Stimulated activated CD8-positive, alpha-beta memory T cell treated with anti-CD3 and anti-CD28 coated beads, Interleukin-12 subunit alpha, Interleukin-12 subunit beta, amount 100 ng/mL, for 24 hours (primary cell): ENCODE data around the gene MRE11.
"Not testable (repeated sequence)": the region's sequence is repeated elsewhere in the genome, so short reads cannot be mapped to it uniquely, and the experiment has no call there.

Source experiments
- DNase-seq: peaks from one replicate; pipeline ENCODE4 v3.0.0-alpha.2; 2020; ENCODE audit errors: extremely low read depth

Gene MRE11

GRCh38 chr11:94506513-94506912 is 12.9 kb upstream of the MRE11 start:
- not testable (repeated sequence) for DNase-seq

GRCh38 chr11:94504689-94505293 is 11.1 kb upstream of the MRE11 start:
- no peak for DNase-seq

DNA sequence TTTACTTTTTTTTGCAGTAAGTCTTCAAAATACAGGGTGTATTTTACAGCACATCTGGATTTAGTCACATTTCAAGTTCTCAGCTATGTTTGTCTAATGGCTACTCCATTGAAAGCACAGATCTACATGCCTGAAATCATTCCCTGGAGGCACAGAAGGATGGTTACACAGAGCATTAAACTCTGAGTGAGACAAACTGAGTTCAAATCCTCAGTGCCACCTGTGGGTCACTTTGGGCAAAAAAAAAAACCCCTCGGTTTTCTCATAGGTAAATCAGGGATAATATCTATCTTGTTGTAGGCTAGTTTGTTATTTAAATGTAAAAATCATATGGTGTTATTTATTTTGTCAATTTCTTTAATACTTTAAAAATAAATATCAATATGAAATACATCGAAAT is 7.9 kb upstream of the MRE11 start:
- DNase-seq = no peak

GRCh38 chr11:94500181-94500580 is 6.5 kb upstream of the MRE11 start:
- DNase-seq = no peak

- DNase-seq = no peak
Observed at GRCh38 chr11:94494126-94494680, 559 bp upstream of the MRE11 start.

DNA sequence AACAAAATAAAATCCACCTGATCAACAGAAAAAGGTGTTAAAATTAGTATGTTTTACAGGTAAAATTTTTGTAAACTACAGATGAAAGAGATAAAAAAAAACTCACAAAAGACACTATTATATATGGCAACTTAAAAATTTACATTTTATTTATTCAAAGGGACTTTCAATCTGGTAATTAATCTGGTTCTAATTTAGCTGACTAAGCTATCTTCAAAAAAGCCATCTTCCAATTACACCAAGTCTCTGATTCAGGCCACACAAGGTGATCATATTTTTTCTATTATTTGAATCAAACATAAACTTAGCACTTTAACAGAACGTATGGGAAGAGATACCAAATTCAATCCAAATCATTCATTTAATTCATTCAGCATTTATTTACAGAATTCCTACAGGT is 7.6 kb downstream of the MRE11 start:
- DNase-seq = no peak

- DNase-seq = no peak
Observed at GRCh38 chr11:94481342-94481741, 12.3 kb downstream of the MRE11 start.

DNA sequence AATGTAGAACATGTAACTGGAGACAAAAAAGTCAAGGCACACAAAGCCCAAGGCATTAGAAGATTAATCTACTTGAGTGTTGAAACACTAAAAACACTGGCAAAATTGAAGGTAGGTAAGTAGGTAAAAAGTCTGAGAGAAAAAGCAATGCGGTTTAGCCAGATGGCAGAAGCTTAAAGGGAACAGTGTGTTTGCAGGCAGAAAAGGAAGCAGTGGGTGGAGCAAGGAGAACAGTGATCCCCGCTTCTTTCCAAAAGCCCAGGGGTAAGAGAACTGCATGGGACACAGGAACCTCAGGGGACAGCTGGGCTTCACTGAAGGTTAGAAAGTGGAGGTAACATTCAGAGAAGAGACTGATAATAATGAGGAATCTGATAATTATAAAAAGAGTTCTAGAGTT is 16.0 kb downstream of the MRE11 start:
- DNase-seq = no peak

DNA sequence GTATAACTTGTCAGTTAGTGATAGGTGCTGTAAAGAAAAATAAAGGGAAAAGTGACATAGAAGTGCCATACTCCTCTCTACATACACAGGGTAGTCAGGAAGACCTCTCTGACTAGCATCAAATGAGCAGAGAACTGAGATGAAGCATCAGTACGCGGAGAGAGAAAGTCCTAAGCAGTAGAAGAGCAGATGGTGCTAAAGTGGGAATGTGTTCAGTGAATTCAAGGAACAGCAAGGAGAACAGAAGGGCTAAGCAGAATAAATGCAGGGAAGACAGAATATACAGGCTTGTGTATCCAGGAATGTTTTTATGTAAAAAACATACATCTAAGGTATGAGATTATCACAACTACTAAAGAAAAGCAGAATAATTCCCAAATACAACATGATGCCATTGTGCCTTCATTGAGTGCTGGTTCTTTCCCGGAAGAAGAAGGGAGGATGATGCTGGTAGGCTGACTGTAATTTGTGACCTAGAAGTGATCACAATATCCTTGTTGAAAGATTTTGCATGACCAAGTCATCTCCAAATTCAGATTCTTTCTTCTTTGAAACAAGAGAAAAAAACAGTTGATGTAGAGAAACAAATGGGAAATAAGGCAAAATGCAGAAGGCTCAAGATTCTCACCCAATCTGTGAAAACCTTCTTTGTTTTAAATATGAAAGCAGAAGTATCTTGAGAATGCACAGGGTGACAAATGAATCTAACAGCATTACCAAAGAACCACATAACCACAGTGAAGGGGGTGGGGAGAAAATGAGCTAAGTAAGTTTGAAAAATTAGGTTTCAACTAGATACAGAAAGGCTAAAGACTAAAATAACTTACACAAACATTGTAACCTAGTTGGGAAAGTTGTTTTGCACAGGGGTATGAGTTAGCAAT is 20.5 kb downstream of the MRE11 start:
- no peak for DNase-seq

GRCh38 chr11:94469416-94469815 is 24.2 kb downstream of the MRE11 start:
- DNase-seq = no peak

- DNase-seq = no peak
Observed at GRCh38 chr11:94459576-94459975, 34.1 kb downstream of the MRE11 start.

DNA sequence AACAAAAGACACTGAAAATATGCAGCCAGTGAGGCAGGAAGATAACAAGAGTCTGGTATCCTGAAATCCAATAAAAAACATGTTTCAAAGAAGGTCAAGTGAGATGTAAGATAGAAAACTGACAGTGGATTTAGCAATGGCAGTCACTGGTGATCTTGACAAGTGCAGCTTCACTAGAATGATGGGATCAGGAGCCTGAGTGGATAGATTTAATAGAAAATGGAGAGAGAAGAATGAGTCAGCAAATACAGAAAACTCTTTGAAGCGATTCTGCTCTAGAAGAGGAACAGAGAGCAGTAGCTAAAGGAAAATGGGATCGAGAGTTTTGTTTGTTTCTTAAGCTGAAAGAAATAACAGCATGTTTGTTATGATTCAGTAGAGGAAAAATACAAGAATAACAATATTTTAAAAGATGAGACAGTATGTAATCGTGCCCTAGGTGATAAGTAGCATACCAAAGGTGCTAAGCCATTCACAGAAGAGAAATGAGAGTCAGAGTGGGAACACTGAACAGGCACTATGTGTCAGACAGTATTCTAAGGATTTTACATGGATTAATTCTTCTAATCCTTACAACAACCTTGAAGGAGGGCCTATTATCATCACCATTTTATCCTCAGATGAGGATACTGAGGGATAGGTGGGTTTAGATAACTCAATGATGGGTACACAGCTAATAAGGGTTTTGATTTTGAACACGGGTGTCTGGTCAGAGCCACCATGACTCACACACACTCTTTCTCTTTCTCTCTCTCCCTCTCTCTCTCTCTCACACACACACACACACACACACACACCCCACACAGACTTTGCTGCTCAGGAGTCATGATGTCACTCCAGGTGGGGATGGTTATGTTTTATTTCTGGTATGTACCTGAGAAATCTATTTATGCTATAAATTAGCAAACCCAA is 36.3 kb downstream of the MRE11 start:
- no peak for DNase-seq

GRCh38 chr11:94455861-94456260 is 37.8 kb downstream of the MRE11 start:
- no peak for DNase-seq

- DNase-seq = no peak
Observed at GRCh38 chr11:94454301-94454700, 39.3 kb downstream of the MRE11 start.

GRCh38 chr11:94452988-94453387 is 40.7 kb downstream of the MRE11 start:
- DNase-seq = no peak

DNA sequence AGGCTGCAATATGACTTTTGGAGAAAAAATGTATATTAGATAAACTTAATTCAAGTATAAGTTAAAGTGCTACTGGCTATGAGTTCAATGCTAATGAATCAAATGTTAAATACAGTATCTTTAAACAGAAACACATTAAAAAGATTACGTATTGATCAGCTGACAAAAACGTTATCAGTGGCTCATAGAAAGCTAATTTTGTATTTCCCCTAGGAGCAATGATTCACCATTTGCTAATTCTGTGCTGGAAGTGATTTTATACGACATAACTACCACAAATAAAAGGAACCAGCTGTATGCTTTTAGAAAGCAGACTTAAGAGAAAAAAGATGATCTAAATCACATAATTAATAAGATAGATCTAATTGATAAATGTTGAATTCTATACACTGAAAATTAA is 43.6 kb downstream of the MRE11 start:
- no peak for DNase-seq

DNA sequence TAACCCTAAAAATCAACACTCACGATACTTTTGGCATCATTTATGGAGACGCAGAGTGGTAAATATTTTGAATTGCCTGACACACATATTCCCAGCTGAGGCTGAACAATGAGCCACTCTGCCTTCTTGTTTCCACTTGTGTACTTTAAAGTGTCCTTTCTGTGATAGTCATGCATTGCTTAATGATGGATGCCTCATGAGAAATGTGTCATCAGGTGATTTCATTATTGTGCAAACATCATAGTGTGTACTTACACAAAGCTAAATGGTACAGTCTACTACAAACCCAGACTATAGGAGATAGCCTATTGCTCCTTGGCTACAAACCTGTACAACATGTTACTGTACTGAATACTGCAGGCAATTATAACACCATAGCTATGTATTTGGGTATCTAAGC is 44.2 kb downstream of the MRE11 start:
- no peak for DNase-seq

- no peak for DNase-seq
Observed at GRCh38 chr11:94449029-94449428, 44.6 kb downstream of the MRE11 start.

DNA sequence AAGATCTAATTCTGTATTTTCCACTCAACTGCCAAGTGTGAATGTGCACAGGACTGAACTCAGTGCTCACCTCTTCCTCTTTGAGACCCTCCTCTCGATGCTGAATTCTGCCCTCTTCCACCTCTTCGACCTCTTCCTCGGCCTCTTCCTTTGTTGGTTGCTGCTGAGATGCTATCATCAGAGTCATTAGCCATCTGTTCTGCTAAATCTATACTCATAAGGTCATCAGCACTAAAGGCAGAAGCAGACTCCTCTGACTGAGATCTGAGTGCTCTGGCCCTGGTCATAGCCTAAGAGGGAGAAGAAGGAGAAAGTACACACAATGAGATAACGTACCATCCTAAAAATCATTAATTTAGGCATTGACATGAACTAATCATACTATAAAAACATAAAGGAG is 46.5 kb downstream of the MRE11 start:
- DNase-seq = no peak

- no peak for DNase-seq
Observed at GRCh38 chr11:94445641-94446040, 48.0 kb downstream of the MRE11 start.

- no peak for DNase-seq
Observed at GRCh38 chr11:94433049-94433448, 60.6 kb downstream of the MRE11 start.

DNA sequence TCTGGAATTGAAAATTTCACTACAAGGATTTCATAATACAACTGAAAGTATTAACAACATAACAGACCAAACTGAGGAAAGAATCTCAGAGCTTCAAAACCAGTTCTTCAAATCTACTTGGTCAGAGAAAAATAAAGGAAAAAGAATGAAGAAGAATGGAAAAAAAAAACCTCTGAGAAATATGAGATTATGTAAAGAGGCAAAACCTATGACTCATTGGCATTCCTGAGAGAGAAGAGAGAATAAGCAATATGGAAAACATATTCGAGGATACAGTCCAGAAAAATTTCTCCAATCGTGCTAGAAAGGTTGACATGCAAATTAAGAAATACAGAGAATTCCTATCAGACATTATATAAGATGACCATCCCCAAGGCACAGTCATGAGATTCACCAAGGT is 69.0 kb downstream of the MRE11 start:
- no peak for DNase-seq
